IMR-90 (cell line): ENCODE data around the gene EMC8. TPM values are rescaled to one million over a fixed set of nuclear protein-coding genes. Genes with fewer than 3 reads are reported as not detected.

Source experiments
- ATAC-seq: fragments of 200-7000 bp; cut with Tn5 transposase; 2 replicates; pipeline ENCODE4 v1.9.1; 2020; ENCODE audit warnings: low read depth, mild to moderate bottlenecking, moderate library complexity
- BruUV-seq: library from RNA; stranded (reverse); fragments of 400-500 nt; replicated peaks from 2 replicates; lab custom pipeline; 2021; lab: Mats Ljungman, UMichigan
- CTCF ChIA-PET: fragments of 300-600 bp; formaldehyde crosslinking; extraction: SDS; loops from one replicate; lab custom pipeline; 2021; ENCODE audit warnings: antibody characterized with exemption; lab: Yijun Ruan, JAX
- POLR2A ChIA-PET: fragments of 300-600 bp; sonication (Branson Sonifier 250); formaldehyde crosslinking; loops from one replicate; lab custom pipeline; 2022; ENCODE audit warnings: antibody characterized with exemption; ENCODE audit not compliant: unreplicated experiment; lab: Charles Lee
- DNase-seq: peaks from one replicate; pipeline ENCODE4 v3.0.0; 2013
- H2AFZ ChIP-seq: replicated peaks from 2 replicates; pipeline ENCODE3; 2013; ENCODE audit warnings: low read length, mild to moderate bottlenecking; ENCODE audit not compliant: poor library complexity
- H2AK5ac ChIP-seq: 2 replicates; pipeline ENCODE4 v1.6.1; 2013; ENCODE audit warnings: low read depth, low read length, inconsistent platforms
- H2AK9ac ChIP-seq: replicated peaks from 2 replicates; pipeline ENCODE3; 2013; ENCODE audit warnings: mild to moderate bottlenecking, low read depth, low read length, moderate library complexity; ENCODE audit not compliant: poor library complexity
- H2BK120ac ChIP-seq: 2 replicates; pipeline ENCODE4 v1.6.1; 2013; ENCODE audit warnings: low read depth, low read length, inconsistent platforms
- H2BK15ac ChIP-seq: 3 replicates; pipeline ENCODE4 v1.6.1; 2013; ENCODE audit warnings: low read depth, low read length, inconsistent platforms
- H2BK20ac ChIP-seq: 2 replicates; pipeline ENCODE4 v1.6.1; 2013; ENCODE audit warnings: low read depth, mild to moderate bottlenecking, inconsistent platforms, low read length, moderate library complexity
- H2BK5ac ChIP-seq: 2 replicates; pipeline ENCODE4 v1.6.1; 2013; ENCODE audit warnings: mild to moderate bottlenecking, low read depth, low read length, inconsistent platforms; ENCODE audit not compliant: poor library complexity, severe bottlenecking
- H3K14ac ChIP-seq: replicated peaks from 2 replicates; pipeline ENCODE4 v1.6.1; 2013; ENCODE audit warnings: low read depth, low read length, inconsistent platforms
- H3K18ac ChIP-seq: 2 replicates; pipeline ENCODE4 v1.6.1; 2013; ENCODE audit warnings: low read depth, low read length, control low read depth
- H3K23ac ChIP-seq: 2 replicates; pipeline ENCODE4 v1.6.1; 2013; ENCODE audit warnings: low read depth, low read length, inconsistent platforms
- H3K27ac ChIP-seq: 2 replicates; pipeline ENCODE4 v1.5.1; 2013; ENCODE audit warnings: mild to moderate bottlenecking, control low read depth, low read length; ENCODE audit not compliant: insufficient read depth
- H3K27me3 ChIP-seq: 2 replicates; pipeline ENCODE4 v1.6.1; 2013; ENCODE audit warnings: low read length; ENCODE audit not compliant: control insufficient read depth, insufficient read depth
- H3K36me3 ChIP-seq: 2 replicates; pipeline ENCODE4 v1.6.1; 2013; ENCODE audit warnings: low read length, mixed read lengths; ENCODE audit not compliant: control insufficient read depth, insufficient read depth
- H3K4ac ChIP-seq: 2 replicates; pipeline ENCODE4 v1.6.1; 2013; ENCODE audit warnings: low read depth, low read length, inconsistent platforms
- H3K4me1 ChIP-seq: 2 replicates; pipeline ENCODE4 v1.6.1; 2013; ENCODE audit warnings: low read length, mixed read lengths; ENCODE audit not compliant: control insufficient read depth, insufficient read depth
- H3K4me2 ChIP-seq: 2 replicates; pipeline ENCODE4 v1.6.1; 2013; ENCODE audit warnings: low read depth, mild to moderate bottlenecking, control low read depth, low read length, moderate library complexity
- H3K4me3 ChIP-seq: 2 replicates; pipeline ENCODE4 v1.5.1; 2013; ENCODE audit warnings: low read depth, mild to moderate bottlenecking, control low read depth, low read length, moderate library complexity; ENCODE audit not compliant: insufficient read depth
- H3K56ac ChIP-seq: 2 replicates; pipeline ENCODE4 v1.6.1; 2013; ENCODE audit warnings: low read length, inconsistent platforms; ENCODE audit not compliant: insufficient read depth; ENCODE audit errors: extremely low read depth
- H3K79me1 ChIP-seq, 2 experiments: 2 replicates each; pipeline ENCODE4 v1.6.1; 2013; ENCODE audit warnings: low read length in 2 of 2, inconsistent platforms in 1 of 2, low read depth in 1 of 2
- H3K9ac ChIP-seq: 2 replicates; pipeline ENCODE4 v1.6.1; 2013; ENCODE audit warnings: low read depth, low read length, control low read depth
- H3K9me1 ChIP-seq: 2 replicates; pipeline ENCODE4 v1.6.1; 2013; ENCODE audit warnings: low read length, inconsistent platforms; ENCODE audit not compliant: insufficient read depth
- H3K9me3 ChIP-seq: 2 replicates; pipeline ENCODE4 v1.6.1; 2013; ENCODE audit warnings: low read length; ENCODE audit not compliant: control insufficient read depth, insufficient read depth
- H4K20me1 ChIP-seq: 2 replicates; pipeline ENCODE4 v1.6.1; 2013; ENCODE audit warnings: low read length, inconsistent platforms; ENCODE audit not compliant: insufficient read depth
- H4K5ac ChIP-seq: 2 replicates; pipeline ENCODE4 v1.6.1; 2013; ENCODE audit warnings: mild to moderate bottlenecking, low read depth, low read length, control low read depth
- H4K8ac ChIP-seq, 2 experiments: 2 replicates each; pipeline ENCODE4 v1.6.1; 2013; ENCODE audit warnings: low read depth in 2 of 2, low read length in 2 of 2, control low read depth in 1 of 2, inconsistent platforms in 1 of 2
- H4K91ac ChIP-seq: 2 replicates; pipeline ENCODE4 v1.6.1; 2013; ENCODE audit warnings: low read depth, low read length, inconsistent platforms; ENCODE audit not compliant: insufficient read depth
- RFX5 ChIP-seq: IDR thresholded peaks from 2 replicates; pipeline ENCODE4 v1.8.0; 2012; ENCODE audit warnings: low read depth, mild to moderate bottlenecking, low read length, moderate library complexity
- WGBS, 2 experiments: methylation state at CpG; one replicate each; pipeline versions ENCODE4 v1.1.5 to v1.1.7; 2013; ENCODE audit warnings: missing lambda C conversion rate in 2 of 2; ENCODE audit not compliant: insufficient read length in 1 of 2; ENCODE audit errors: extremely low coverage in 2 of 2; 5-methylcytosine and 5-hydroxymethylcytosine counted together
- dilution Hi-C: fragments of 300-500 bp; cut with HindIII; formaldehyde crosslinking; loops from one replicate; pipeline ENCODE4 v1.14.3; 2018; ENCODE audit warnings: low sequenced_read_pairs; ENCODE audit not compliant: unreplicated experiment
- in situ Hi-C: fragments of 300-500 bp; cut with MboI; formaldehyde crosslinking; loops from 3 replicates; pipeline ENCODE4 v1.14.3; 2019; ENCODE audit warnings: low sequenced_read_pairs, inconsistent platforms, mixed read lengths
- intact Hi-C: fragments of 100-400 bp; cut with micrococcal nuclease; formaldehyde crosslinking; loops from 2 replicates; pipeline ENCODE4 v1.10.0; 2022
- polyA plus RNA-seq, 3 experiments: library from polyadenylated mRNA; depleted of rRNA; stranded (reverse); fragments of >200 nt; gene quantifications; 2 replicates each; pipeline ENCODE4 v1.2.3, GENCODE V29; 2012; ENCODE audit warnings: low replicate concordance in 1 of 3
- total RNA-seq: library from RNA; depleted of rRNA; stranded (reverse); fragments of >200 nt; gene quantifications from 2 replicates; pipeline ENCODE4 v1.2.3, GENCODE V29; 2012

EMC8 gene
- total and polyA plus RNA-seq, 2 of the 4 experiments (the other 2 are of a cell fraction), result 23.7 to 48.9 TPM

- no peak overlapping the region for H3K14ac ChIP-seq
- intact Hi-C loops, result no loop called here
- no peak overlapping the region for H2AK5ac ChIP-seq
- H3K56ac ChIP-seq, result no peak overlapping the region
- H2BK15ac ChIP-seq, result no peak overlapping the region
- no peak overlapping the region for H3K4me2 ChIP-seq
- no peak overlapping the region for H3K23ac ChIP-seq
- no peak overlapping the region for H4K5ac ChIP-seq
- no peak overlapping the region for H4K8ac ChIP-seq
- no peak overlapping the region for H3K18ac ChIP-seq
- peaks cover 41 to 57% of the 10 kb centered on the region in 2 experiments for H3K79me1 ChIP-seq
- ChIA-PET CTCF (no interaction called here), POLR2A (no interaction called here)
- no peak overlapping the region for H4K91ac ChIP-seq
- DNase-seq, result no peak
- dilution Hi-C loops, result no loop called here
- H3K4ac ChIP-seq, result no peak overlapping the region
- no peaks in the 10 kb centered on the region for H3K27me3 ChIP-seq
- H2BK5ac ChIP-seq, result no peak overlapping the region
- no peak overlapping the region for H2BK20ac ChIP-seq
- H2AFZ ChIP-seq, result no peak overlapping the region
- H2AK9ac ChIP-seq, result no peak overlapping the region
- no peak overlapping the region for H2BK120ac ChIP-seq
- no peak overlapping the region for H3K27ac ChIP-seq
- TF ChIP-seq RFX5, result no peak
- H3K36me3 ChIP-seq, result peaks cover 44% of the 10 kb centered on the region
- peaks cover 45% of the 10 kb centered on the region for H4K20me1 ChIP-seq
- no peak for ATAC-seq
- no TSS peak for BruUV-seq
- in situ Hi-C loops, result loop anchor here (25.0 kb wide), 1 partner anchor 509 kb away; no protein-coding TSS in a partner anchor
- no peaks in the 10 kb centered on the region for H3K9me3 ChIP-seq
- no peak overlapping the region for H3K9ac ChIP-seq
- peaks cover 2% of the 10 kb centered on the region; the same call in 1 of the 2 replicates for H3K4me1 ChIP-seq
- H3K4me3 ChIP-seq, result no peak overlapping the region
- WGBS, 2 experiments, result 83% methylated on average over 8 of the region's 14 CpGs; no CpG with 5 or more reads in 1 of the 2 experiments
- no peaks in the 10 kb centered on the region; the same call in 1 of the 2 replicates for H3K9me1 ChIP-seq
Measured at GRCh38 chr16:85803570-85803969, 4.2 kb upstream of the EMC8 start.
